HG03442 (cell line): ENCODE measurements around the gene DVL3.
"Not testable (repeated sequence)": the region's sequence is repeated elsewhere in the genome, so short reads cannot be mapped to it uniquely, and the experiment has no call there.

ENCODE experiments used
- ATAC-seq: cut with Tn5 transposase; IDR thresholded peaks from one replicate; pipeline ENCODE4 v1.9.1; 2021; ENCODE audit warnings: mild to moderate bottlenecking, moderate library complexity; ENCODE audit not compliant: unreplicated experiment

Gene DVL3

DNA sequence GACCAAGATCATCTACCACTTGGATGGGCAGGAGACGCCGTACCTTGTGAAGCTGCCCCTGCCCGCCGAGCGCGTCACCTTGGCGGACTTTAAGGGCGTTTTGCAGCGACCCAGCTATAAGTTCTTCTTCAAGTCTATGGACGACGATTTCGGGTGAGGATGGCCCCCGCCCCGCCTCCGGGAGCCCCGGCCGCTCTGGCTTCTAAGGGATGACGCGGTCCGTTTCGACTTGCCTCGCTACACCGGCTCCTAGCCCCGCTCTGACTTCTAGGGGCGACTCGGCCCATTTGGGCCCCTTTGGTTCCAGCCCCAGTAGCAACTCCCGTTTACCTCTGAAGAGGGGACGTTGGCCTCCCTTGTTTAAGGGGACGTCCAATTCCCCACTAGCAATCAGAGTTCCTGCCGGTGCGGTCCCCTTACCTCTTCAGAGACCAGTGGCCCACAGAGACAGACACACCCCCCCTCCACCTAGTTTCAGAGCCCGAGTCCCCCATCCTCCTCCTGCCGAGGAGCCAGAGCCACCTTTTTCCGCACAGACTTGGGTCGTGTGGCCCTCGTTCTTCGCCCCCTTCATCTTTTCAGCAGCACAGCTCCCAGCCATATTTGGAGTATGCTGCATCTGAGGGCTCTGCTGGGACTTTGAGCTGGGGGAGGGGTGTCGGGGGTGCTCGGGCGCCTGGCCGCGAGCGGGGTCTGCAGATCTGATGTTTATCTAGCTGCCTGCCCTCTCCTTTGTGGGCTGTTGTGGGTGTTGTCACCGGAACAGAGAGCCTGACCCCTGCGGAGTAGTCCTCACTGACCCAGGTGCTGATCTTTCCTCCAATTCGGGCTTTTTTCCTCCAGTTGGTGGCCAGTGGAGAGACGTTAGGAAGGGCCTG, 706 bp downstream of the DVL3 start:
- ATAC-seq: peak; percentile 28

DNA sequence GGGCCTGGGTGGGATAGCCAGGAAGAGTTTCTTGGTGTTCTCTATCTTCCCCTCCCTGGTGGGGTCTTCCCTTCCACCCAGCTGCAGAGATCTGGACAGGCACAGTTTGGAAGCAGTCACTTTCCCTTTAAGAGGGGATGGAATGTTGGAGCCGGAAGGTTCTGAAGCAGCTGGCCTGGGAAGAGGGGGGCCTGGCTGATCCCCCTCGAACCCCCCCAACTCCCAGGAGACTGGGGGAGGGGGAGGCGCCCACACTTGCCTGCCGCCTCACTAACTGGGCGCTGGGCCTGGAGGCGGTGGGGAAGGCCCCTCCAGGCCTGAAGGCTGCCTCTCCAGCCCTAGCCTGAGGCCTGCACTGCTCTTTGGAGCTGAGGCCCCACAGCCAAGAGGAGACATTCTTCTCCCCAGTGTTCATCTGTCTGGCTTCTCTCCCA, 1.4 kb downstream of the DVL3 start:
- ATAC-seq: no peak

- ATAC-seq: no peak
These were observed 2.0 kb downstream of the DVL3 start for GRCh38 chr3:184157206-184157605.

DNA sequence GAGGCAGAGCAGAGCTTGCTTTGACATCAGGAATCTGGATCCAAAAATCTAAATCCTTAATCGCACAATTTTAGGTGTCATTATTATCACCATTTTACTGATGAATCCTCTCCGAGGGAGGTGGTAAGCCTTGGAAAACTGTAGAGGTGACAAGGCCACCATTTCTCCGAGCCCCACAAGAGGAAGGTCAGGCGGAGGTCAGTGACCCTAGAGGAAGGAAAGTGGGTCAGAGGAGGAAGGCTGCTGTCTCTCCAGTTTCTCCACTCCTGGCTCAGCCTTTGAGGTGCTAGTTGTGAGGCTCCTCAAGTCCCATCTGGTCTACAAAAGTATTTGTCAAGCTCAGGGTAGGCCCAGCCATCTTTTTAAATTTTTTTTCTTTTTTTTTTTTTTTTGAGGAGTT, 3.2 kb downstream of the DVL3 start:
- ATAC-seq: no peak

DNA sequence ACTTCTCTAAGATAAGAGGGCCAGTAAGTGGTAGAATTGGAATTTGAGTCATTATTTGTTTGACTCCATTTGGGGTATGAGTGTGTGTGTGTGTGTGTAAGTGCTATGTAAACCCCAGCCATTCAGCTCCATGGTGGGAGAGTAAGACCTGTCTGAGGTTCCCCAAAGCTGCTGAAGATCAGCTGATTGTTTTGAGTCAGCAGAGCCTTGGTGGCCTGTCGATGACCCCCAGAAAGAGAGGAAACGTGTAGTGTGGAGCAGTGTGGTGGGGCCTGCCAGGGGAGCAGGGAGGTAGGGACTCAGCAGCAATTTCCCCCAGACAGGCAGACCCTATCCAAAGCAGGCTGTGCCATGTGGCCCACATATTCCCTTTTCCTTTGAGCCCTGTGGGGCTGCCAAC, 5.3 kb downstream of the DVL3 start:
- peak; percentile 56 for ATAC-seq

DNA sequence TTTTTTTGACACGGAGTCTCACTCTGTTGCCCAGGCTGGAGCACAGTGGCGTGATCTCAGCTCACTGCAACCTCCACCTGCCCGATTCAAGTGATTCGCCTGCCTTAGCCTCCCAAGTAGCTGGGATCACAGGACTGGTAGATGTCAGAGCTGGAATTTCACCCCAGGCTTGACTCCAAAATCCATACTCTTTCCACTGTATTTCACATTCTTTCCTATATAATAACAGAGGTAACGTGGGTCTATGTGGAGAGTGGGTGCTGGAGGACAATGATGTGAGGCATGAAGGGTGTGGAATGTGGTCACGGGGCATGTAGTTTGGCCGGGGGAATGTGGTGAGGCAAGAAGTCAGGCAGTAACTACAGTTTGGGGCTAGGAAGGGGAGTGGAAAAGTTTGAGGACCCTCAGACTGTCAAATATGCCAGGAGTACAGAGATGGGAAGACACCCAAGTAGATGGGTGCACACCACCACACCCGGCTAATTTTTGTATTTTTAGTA, 7.4 kb downstream of the DVL3 start:
- not testable (repeated sequence) for ATAC-seq

DNA sequence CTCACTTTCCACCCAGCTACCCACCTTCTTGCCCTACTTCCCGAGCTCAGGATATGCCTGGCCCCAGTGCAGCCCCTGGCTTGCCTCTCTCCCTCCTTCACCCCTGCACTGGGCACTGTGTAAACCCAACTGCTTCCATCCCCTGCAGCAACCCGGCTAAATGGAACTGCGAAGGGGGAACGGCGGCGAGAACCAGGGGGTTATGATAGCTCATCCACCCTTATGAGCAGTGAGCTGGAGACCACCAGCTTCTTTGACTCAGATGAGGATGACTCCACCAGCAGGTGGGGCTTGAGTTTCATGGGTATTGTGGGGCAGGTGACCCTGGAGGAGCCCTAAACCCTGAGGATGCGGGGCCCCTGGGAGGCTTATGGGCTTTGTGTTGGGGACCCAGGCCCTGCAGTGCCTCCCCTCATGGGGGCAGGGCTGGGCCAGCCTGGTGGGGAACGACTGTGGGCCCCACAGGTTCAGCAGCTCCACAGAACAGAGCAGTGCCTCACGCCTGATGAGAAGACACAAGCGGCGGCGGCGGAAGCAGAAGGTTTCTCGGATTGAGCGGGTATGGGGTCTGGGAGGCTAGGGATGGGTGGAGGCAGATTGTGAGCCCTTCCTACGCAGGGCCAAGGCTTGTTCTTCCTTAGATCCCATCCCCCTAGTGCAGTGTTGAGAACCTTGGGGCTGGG, 9.6 kb downstream of the DVL3 start:
- ATAC-seq: no peak

DNA sequence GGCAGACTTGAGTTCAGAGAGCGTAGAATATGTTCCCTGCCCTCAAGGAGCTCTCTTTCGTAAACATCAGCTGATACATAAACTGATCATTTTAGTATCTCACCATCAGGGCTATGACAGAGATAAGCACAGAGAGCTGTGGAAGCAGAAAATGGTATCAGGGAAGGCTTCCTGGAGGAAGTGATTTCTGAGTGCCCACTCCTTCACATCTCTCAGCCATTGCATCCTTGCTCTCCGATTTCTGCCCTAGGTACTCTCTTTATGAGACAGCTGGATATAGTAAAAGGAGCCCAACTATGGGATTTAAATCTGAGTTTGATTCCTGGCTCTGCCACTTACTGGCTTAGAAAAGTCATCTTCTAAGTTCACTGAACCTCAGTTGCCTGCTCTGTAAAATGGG, 10.4 kb downstream of the DVL3 start:
- ATAC-seq: no peak

DNA sequence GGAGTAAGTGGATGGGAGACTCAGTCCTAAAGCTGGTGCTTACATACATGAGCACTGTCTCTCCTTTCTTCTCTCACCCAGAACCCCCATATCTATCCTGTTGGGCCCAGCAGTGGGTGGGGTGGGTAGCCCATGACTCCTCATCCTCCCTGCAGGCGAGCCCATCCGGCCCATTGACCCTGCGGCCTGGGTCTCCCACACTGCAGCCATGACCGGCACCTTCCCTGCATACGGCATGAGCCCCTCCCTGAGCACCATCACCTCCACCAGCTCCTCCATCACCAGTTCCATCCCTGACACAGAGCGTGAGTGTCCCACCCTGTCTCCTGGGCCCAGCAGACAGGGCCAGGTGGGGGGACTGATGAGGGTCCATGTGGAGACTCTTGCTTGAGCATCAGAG, 11.5 kb downstream of the DVL3 start:
- ATAC-seq: no peak

- no peak for ATAC-seq
These were observed 12.6 kb downstream of the DVL3 start for GRCh38 chr3:184167786-184168185.

- ATAC-seq: no peak
These were observed 13.4 kb downstream of the DVL3 start for GRCh38 chr3:184168363-184169120.

GRCh38 chr3:184169896-184170875, 15.0 kb downstream of the DVL3 start:
- no peak for ATAC-seq

- ATAC-seq: no peak
These were observed 16.4 kb downstream of the DVL3 start for GRCh38 chr3:184171562-184171961.

DNA sequence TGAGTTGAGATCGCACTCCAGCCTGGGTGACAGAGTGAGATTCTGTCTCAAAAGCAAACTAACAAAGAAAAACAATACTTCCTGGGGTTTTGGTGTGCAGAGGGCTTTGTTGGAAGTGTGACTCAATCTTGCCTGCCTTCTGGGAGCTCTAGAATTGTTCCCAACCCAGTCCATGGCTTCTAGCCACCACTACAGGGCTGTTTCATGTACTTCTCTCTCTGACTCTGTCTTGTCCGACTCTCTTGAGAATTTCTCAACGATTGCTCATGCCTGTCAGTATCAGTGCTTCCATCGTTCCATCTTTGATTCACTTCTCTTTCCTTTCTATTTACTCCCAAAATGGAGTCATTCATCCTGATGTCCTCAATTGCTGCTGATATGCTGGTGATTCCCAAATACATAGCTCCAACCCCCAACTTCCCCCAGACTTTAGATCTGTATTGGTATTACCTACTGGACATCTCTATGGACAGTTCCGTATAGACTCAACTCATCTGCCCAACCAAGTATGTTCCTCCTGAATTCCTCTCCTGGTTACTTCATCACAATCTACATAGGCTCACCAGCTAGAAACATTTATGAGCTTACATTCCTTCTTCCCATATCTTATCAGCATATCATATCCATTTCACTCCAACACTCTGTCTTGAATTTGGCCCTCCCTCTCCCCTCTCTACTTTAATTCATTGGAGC, 17.6 kb downstream of the DVL3 start:
- no peak for ATAC-seq

DNA sequence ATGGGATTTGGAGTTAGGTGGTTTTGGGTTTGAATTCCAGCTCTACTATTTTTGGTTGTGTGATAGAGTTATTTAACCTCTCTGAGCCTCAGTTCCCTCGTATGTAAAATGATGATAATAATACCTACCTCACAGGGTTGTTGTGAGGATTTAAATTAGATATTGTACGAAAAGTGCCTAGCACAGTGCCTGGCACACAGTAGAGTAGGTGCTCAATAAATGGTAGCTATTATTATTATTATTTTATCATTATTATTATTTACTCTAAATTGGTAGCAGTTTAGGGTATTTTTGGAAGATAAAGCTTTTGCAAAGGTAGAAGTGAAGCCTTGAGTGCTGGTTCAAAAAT, 18.2 kb downstream of the DVL3 start:
- ATAC-seq: no peak

GRCh38 chr3:184174284-184174645, 19.1 kb downstream of the DVL3 start:
- peak; percentile 1 for ATAC-seq

DNA sequence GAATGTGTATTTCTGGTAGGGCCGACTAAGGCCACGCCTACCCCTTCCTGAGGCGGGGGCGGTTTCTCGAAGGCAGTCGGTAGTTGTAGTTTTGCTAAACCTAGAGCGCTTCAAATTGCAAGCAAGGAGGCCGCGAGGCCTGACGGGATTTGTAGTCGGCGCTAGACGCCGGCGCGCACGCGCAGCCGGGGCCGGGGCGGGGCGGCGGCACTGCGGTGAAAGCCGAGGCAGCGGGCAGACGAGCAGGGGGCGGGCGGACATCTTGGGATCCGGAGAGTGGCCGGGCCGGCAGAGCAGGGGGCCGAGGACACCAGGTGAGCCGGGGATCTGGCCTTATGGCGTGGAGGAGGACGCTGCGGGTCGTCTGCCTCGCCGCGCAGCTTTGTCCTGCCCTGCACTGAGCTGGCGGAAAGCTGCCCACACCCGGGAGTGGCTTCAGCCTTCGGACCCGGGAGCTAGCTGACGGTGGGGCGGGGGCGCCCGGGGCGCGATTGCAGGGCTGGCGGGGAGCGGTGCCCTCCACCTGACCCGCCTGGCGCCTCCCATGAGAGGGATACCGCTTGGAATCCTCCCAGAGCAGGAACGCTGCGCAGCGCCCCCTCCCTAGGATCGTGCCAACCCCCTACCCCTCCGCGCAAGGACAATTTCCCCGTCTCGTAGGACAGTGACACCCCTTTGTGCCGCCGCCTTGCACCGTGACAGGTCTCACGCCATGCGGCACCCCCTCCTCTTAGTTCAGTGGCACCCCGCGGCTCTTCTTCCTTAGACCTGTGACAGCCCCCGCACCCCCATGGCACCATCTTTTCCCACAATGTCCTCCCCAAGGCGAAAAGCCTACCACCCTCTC, 19.7 kb downstream of the DVL3 start, which contains the start of gene AP2M1:
Gene AP2M1, plus strand, starts transcription at position 210 of the 847 bp plus-strand sequence. CDS start 2,139 bp downstream, outside the sequence.
- peak; percentile 90 for ATAC-seq

DNA sequence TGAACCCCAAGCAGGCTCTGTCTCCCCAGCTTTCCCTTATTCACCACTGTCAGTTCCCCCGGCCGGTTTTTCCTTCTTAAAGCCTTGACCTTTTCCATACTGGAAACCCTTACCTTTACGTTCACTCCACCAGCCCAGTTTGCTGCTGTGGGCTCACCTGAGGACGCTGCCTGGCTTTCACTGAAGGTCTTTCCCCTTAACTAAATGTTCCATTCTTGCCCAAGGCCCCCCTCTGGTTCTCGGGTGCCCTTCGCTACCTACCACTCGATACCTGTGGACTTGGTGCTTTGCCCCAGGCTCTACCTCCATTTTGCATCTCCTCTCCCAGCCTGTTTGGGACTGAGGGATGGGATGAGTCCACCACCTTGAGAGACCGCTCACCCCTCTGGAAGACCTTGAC, 20.3 kb downstream of the DVL3 start:
- no peak for ATAC-seq

GRCh38 chr3:184175981-184176376, 20.8 kb downstream of the DVL3 start:
- no peak for ATAC-seq
